Middle frontal gyrus (tissue), 1 donor: Measurements from ENCODE around the gene BAHCC1.
"Not testable (repeated sequence)": the region's sequence is repeated elsewhere in the genome, so short reads cannot be mapped to it uniquely, and the experiment has no call there.

Experiments
- DNase-seq: peaks from one replicate; pipeline ENCODE4 v3.0.0-alpha.2; 2015; ENCODE audit warnings: low spot score; ENCODE audit errors: extremely low spot score

The BAHCC1 gene

GRCh38 chr17:81394921-81395599, at the start of gene BAHCC1:
TSS of gene BAHCC1 (plus strand) at chr17:81395457. CDS start at chr17:81399740, 4,283 bp downstream.
- DNase-seq, result peak; percentile 100

GRCh38 chr17:81346090-81346907, 49.0 kb upstream of the BAHCC1 start:
- DNase-seq, result peak; percentile 97

GRCh38 chr17:81346908-81347349, 48.3 kb upstream of the BAHCC1 start:
- DNase-seq, result no peak

- no peak for DNase-seq
Measured at GRCh38 chr17:81347437-81347836, 47.8 kb upstream of the BAHCC1 start.

DNA sequence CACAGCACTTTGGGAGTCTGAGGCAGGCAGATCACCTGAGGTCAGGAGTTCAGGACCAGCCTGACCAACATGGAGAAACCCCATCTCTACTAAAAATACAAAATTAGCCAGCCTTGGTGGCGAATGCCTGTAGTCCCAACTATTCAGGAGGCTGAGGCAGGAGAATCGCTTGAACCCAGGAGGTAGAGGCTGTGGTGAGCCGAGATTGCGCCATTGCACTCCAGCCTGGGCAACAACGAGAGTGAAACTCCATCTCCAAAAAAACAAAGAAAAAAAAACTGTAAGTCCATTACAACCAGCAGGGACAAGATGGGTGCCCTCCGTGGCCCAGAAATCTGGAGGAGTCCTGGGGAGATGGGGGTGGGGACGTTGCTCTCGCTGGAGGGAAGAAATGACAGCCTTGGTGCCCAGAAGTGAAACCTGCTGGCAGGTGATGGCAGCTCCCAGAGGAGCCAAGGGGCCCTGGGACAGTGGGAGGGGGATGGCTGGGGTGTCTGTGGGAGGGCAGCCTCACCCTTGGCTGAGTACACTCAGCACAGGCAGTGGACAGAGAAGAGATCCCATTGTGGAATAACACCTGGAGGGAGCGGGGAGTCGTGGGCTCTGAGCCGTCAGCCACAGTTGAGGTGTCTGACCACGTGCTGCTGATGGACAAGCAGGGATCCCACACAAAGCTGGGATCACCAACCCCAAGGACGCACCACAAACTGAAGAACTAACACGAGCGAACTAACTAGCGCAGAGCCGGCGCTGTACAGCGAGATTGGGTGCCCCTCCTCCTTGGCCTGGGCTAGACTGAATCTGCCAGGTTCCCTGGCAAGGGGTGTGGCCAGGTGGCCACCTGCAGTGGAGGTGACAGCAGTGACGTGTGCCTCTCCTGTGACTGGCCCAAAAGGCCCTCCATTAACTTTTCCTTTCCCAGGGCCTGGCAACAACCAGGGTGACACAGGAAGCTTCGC, 46.9 kb upstream of the BAHCC1 start:
- DNase-seq, result no peak

DNA sequence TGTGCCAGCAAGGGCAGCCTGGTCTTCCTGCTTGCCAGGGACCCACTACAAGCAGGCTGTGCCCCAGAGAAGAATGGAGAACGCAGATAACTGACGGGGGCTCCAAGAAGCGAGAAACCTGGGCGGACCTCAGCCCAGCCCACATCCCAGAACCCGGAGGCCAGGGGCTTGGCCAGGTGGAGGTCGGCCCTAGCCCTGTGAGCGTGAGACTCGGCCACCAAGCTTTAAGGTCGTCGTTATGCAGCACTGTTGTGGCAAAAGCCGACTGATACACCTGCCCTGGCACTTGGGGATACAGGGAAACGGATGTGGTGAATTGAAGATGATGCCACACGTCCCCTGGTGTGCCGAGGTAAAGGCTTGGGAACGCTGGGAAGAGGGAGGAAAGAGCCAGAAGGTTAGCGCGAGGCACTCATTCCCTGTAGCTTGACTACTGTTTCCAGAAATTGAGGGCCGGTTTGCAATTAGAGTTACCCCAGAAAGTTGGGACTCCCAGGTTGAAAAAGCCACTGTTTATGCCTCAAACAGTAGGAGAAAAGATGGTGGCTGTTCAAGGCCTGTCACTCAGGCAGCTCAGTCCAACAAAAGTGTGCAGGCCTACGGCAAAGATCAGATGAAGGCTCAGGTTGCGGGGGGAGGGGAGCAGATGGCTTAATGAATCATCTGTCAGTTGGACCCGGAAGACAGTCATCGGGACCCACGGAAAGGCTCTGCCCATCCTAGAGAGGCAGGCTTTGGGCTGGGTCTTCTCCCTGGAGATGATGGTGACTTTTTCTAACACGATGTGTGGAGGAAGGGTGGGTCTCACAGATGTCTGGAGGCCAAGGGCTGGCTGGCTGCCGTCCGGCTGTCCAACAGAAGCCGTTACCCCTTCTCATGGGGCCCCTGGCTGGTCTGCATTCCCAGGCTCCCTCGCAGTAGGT, 45.6 kb upstream of the BAHCC1 start:
- DNase-seq, result no peak

DNA sequence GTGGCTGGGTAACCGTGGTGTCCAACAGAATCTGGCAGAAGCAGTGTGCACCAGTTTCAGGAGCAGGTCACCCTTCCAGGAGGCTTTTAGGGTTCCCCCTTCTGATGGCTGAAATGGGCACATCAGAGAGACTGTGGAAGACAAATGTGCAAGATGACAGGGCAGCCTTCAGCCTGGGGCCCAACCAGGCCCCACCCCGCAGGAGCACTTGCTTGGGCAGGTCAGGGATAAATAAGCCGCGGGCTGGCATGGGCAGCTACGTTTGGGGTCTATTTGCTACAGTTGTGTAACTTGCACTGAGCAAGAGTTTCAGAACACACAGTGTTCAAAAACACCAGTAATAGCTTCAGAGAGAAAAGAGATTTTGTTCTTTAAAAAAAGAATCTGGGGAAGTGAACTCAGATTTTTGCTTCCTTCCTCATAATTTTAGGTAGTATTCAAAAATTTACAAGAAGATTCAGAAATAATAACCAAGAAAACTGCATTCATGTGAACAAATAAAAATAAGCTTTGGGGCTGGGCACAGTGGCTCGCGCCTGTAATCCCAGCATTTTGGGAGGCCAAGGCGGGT, 44.9 kb upstream of the BAHCC1 start:
- no peak for DNase-seq

DNA sequence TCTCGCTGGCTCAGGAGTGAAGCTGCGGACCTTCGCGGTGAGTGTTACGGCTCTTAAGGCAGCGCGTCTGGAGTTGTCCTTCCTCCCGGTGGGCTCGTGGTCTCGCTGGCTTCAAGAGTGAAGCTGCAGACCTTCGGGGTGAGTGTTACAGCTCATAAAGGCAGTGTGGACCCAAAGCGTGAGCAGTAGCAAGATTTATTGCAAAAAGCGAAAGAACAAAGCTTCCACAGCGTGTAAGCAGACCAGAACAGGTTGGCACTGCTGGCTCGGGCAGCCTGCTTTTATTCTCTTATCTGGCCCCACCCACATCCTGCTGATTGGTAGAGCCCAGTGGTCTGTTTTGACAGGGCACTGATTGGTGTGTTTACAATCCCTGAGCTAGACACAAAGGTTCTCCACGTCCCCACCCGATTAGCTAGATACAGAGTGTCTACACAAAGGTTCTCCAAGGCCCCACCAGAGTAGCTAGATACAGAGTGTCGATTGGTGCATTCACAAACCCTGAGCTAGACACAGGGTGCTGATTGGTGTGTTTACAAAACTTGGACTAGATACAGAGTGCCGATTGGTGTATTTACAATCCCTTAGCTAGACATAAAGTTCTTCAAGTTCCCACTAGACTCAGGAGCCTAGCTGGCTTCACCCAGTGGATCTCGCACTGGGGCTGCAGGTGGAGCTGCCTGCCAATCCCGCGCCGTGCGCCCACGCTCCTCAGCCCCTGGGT, 43.8 kb upstream of the BAHCC1 start:
- not testable (repeated sequence) for DNase-seq

DNA sequence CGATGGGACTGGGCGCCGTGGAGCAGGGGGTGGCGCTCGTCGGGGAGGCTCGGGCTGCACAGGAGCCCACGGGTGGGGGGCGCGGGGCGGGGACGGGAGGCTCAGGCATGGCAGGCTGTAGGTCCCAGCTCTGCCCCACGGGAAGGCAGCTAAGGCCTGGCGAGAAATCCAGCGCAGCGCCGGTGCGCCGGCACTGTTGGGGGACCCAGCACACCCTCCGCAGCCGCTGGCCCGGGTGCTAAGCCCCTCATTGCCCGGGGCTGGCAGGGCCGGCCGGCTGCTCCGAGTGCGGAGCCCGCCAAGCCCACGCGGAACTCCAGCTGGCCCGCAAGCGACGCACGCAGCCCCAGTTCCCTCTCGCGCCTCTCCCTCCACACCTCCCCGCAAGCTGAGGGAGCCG, 43.2 kb upstream of the BAHCC1 start:
- DNase-seq, result not testable (repeated sequence)

DNA sequence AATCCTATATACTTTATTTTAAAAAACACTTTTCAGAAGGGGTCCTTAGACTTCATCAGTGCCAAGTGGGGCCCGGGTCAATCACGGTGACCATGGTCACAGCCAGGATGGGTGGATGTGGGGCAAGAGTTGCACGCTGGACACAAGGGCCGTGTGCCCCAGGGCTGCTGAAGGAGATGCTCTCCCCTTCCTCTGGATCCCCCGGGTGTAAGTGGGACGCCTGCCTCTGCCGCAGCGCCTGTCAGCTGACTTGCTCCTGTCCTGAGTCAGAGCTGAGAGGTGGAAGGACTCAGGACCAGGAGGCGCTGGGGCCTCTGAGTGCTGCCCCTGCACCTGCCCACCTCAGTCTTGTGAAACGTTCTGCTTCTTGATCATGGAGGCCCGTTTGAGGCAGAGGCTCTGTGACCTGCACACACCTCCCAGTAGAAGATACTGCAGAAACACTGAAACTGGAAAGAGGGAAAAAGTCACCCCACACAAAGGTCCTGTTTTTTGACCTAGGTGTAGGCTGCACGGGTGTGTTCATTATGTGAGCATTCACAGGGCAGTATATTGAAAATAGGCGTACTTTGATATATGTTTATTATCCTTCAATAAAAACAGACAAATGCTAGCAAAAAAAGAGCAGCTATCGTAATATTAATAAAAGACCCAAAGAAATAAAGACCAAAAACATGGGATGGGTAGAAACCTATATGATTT, 40.9 kb upstream of the BAHCC1 start:
- no peak for DNase-seq

DNA sequence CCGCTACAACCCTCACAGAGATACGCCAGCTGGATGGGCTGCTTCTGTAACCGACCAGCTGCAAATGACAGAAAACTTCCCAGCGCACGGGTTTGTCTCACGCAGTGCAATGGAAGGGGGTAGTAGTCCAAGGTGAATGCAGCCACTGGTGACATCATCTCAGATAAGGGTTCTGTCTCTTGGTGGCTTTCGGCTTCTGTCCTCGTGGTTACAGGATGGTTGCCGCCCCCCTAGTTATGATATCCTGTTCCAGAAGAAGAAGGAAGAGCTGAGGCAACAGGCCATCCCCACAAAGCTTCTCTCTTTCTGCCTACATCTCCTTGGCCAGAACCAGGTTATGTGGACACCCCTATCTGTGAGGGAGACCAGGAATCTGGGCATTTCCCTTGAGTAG, 40.3 kb upstream of the BAHCC1 start:
- no peak for DNase-seq

- DNase-seq, result no peak
Measured at GRCh38 chr17:81359218-81359617, 36.0 kb upstream of the BAHCC1 start.

- not testable (repeated sequence) for DNase-seq
Measured at GRCh38 chr17:81362001-81362400, 33.3 kb upstream of the BAHCC1 start.

GRCh38 chr17:81364278-81365147, 30.7 kb upstream of the BAHCC1 start:
- no peak for DNase-seq

DNA sequence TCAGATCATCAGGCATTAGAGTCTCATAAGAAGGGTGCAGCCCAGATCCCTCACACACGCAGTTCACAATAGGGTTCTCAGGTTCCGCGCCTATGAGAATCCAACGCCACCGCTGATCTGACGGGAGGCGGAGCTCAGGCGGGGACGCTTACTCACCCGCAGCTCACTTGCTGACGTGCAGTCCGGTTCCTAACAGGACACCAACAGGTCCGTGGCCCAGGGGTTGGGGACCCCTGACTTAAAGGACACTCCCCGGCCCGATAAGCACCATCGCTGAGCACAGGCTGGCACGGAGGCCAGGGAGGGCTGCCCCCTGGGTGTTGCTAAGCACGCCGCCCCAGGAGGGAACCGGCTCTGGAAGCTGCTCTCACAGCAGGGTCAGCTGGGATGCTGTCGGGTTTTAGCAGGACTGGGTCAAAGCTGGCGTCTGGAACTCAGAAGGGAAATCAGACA, 30.1 kb upstream of the BAHCC1 start:
- no peak for DNase-seq

GRCh38 chr17:81365601-81366585, 29.4 kb upstream of the BAHCC1 start:
- no peak for DNase-seq

GRCh38 chr17:81366648-81367047, 28.6 kb upstream of the BAHCC1 start:
- no peak for DNase-seq
